ENCODE results near the gene CDKN1C.

CDKN1C gene

GRCh38 chr11:2834503-2835273, 50.9 kb downstream of the CDKN1C start:
- no peak overlapping the region for H3K4me3 ChIP-seq (replicated peaks; ENCODE audit: low read depth, low read length)
- no peak for TF ChIP-seq CTCF (IDR thresholded peaks at IDR 0.05; ENCODE audit: low read depth, low read length, missing control alignments)
- no peak for DNase-seq (ENCODE audit: extremely low read depth, low read depth)

GRCh38 chr11:2833716-2834502, 51.7 kb downstream of the CDKN1C start:
- no peak for TF ChIP-seq CTCF (IDR thresholded peaks at IDR 0.05; ENCODE audit: low read depth, low read length, missing control alignments)
- no peak for DNase-seq (ENCODE audit: extremely low read depth, low read depth)
- no peak overlapping the region for H3K4me3 ChIP-seq (replicated peaks; ENCODE audit: low read depth, low read length)
